Neural crest cell (in vitro differentiated cells): ENCODE data around the gene KCNAB2. TPM values are rescaled to one million over a fixed set of nuclear protein-coding genes. Genes with fewer than 3 reads are reported as not detected.

Source experiments
- DNase-seq: peaks from one replicate; pipeline ENCODE4 v3.0.0; 2021; ENCODE audit warnings: low read depth, mixed read lengths, low spot score
- H3K27ac Mint-ChIP-seq: one replicate; pipeline ENCODE4 v1.8.0; 2021; ENCODE audit warnings: mild to moderate bottlenecking, mixed read lengths; ENCODE audit not compliant: unreplicated experiment
- H3K27me3 Mint-ChIP-seq: 2 replicates; pipeline ENCODE4 v1.8.0; 2021; ENCODE audit warnings: low read depth, mild to moderate bottlenecking, mixed read lengths
- H3K36me3 Mint-ChIP-seq: 2 replicates; pipeline ENCODE4 v1.8.0; 2021; ENCODE audit warnings: low read depth, mild to moderate bottlenecking, mixed read lengths
- H3K4me1 Mint-ChIP-seq: 2 replicates; pipeline ENCODE4 v1.8.0; 2021; ENCODE audit warnings: mixed read lengths
- H3K4me3 Mint-ChIP-seq: one replicate; pipeline ENCODE4 v1.8.0; 2021; ENCODE audit warnings: mild to moderate bottlenecking, mixed read lengths
- H3K9me3 Mint-ChIP-seq: 2 replicates; pipeline ENCODE4 v1.8.0; 2021; ENCODE audit warnings: mixed read lengths
- total RNA-seq: library from RNA; stranded (reverse); gene quantifications from 2 replicates; pipeline ENCODE4 v1.2.1, GENCODE V29; 2021
- TF ChIP-seq, protein P1 (sequence below): fragments of 200-600 bp; sonication (generic); conservative IDR thresholded peaks from 2 replicates; pipeline ENCODE4 v1.5.0; 2021; ENCODE audit warnings: antibody characterized with exemption, mild to moderate bottlenecking

KCNAB2 gene
- total RNA-seq, 1 donor from 2014 or later = 8.3 TPM

DNA sequence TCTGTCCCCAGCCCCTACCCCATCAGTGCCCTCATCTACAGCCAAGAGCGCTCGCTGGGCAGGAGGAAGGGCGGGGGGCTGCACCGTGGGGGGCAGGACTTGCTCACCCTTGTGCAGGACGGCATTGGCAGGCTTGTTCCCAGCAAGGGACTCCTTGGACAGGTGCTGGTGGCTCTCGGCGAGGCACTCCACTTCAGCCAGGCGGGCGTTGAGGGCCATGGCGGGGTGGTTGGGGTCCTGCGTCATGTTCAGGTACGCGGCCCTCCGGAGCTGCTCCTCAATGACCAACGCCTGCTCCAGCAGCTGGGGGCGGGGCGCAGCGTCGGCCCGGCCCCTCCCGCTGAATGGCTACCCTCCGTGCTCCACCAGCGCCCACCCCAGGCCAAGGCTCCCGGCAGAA is 64.0 kb downstream of the KCNAB2 start:
- DNase-seq = no peak
- H3K36me3 Mint-ChIP-seq = no peaks in the 10 kb centered on the region
- H3K27ac Mint-ChIP-seq = no peak overlapping the region
- H3K4me1 Mint-ChIP-seq = no peaks in the 10 kb centered on the region
- peaks cover 9% of the 10 kb centered on the region for H3K27me3 Mint-ChIP-seq
- H3K9me3 Mint-ChIP-seq = no peaks in the 10 kb centered on the region
- TF ChIP-seq, protein P1, sequence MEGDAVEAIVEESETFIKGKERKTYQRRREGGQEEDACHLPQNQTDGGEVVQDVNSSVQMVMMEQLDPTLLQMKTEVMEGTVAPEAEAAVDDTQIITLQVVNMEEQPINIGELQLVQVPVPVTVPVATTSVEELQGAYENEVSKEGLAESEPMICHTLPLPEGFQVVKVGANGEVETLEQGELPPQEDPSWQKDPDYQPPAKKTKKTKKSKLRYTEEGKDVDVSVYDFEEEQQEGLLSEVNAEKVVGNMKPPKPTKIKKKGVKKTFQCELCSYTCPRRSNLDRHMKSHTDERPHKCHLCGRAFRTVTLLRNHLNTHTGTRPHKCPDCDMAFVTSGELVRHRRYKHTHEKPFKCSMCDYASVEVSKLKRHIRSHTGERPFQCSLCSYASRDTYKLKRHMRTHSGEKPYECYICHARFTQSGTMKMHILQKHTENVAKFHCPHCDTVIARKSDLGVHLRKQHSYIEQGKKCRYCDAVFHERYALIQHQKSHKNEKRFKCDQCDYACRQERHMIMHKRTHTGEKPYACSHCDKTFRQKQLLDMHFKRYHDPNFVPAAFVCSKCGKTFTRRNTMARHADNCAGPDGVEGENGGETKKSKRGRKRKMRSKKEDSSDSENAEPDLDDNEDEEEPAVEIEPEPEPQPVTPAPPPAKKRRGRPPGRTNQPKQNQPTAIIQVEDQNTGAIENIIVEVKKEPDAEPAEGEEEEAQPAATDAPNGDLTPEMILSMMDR = no peak
- H3K4me3 Mint-ChIP-seq = no peak overlapping the region

DNA sequence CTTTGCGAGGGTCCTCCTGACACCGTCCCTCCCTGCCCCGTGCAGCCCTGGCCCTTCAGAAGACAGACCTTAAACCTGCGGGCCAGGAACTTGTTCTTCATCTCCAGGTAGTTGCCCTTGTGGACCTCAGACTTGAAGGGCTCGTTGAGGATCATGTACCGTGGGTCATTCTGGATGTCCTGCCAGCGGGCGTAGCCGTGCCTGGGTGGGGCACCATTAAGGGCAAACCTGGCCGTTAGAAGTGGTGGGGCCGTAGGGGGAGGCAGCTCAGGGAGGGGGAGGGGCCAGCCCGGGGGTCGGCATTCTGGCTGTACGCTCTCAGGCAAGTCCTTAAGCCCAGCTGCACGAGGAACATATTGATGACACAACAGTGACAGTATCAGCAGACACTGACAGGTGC is 64.6 kb downstream of the KCNAB2 start:
- no peak overlapping the region for H3K27ac Mint-ChIP-seq
- TF ChIP-seq, protein P1 = no peak
- no peaks in the 10 kb centered on the region for H3K9me3 Mint-ChIP-seq
- no peak for DNase-seq
- H3K36me3 Mint-ChIP-seq = no peaks in the 10 kb centered on the region
- H3K4me3 Mint-ChIP-seq = no peak overlapping the region
- H3K27me3 Mint-ChIP-seq = peaks cover 9% of the 10 kb centered on the region
- no peaks in the 10 kb centered on the region for H3K4me1 Mint-ChIP-seq

DNA sequence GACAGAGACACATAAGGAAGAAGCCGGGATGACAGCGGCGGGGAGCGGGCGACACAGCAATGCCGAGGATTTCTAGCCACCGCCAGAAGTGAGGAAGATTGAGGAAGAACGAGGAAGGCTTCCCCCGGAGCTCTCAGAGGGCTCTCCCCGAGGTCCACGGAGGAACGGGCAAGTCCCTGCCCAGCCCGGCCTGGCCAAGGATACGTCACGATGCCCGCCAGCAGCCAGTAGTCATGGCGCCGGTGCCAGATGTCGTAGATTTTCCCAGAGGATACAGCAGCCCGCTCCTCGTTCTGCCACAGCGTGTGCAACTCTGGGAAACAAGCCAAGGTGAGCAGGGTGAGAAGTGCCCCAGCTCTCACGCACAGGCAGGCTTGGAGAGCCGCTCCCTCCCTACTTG is 65.9 kb downstream of the KCNAB2 start:
- no peak overlapping the region for H3K27ac Mint-ChIP-seq
- peaks cover 17% of the 10 kb centered on the region for H3K27me3 Mint-ChIP-seq
- no peaks in the 10 kb centered on the region for H3K4me1 Mint-ChIP-seq
- no peaks in the 10 kb centered on the region for H3K36me3 Mint-ChIP-seq
- H3K9me3 Mint-ChIP-seq = peaks cover under 1% of the 10 kb centered on the region
- TF ChIP-seq, protein P1 = no peak
- H3K4me3 Mint-ChIP-seq = no peak overlapping the region
- no peak for DNase-seq

DNA sequence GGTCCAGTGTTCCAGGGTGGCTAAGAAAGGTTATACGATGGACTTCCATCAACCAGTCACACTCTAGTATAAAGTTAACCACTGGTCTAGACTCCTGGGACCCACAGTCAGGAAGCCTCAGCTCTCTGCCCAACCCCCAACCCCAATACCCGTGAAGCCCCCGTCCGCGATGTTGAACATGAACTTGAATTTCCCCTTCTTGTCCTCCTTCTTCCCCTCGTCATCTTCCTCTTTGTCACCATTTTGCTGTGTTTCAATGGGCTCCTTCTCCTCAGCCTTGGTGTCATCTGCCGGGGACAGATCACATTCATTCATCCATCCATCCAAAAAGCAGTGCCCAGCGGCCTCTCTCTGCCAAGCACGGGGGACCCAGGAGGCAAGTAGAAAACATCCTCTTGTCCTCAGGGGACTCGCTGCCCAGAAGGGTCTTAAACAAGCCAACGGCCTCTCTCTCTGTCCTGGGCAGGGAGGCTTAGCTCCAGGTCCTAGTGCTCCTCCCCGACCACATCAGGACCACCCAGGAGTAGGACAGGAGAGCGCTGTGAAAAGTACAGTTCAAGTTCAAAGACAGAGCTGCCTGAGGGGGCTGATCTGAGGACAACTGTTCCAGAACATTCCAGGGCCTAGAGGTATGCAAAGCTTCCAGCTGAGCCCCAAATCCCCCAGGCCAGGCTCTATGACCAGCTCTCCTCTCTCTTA is 66.5 kb downstream of the KCNAB2 start:
- Mint-ChIP-seq H3K4me1 (no peaks in the 10 kb centered on the region), H3K27ac (no peak overlapping the region), H3K27me3 (peaks cover 21% of the 10 kb centered on the region), H3K4me3 (no peak overlapping the region), H3K9me3 (peaks cover 6% of the 10 kb centered on the region), H3K36me3 (no peaks in the 10 kb centered on the region)
- TF ChIP-seq, protein P1 = no peak
- DNase-seq = no peak

DNA sequence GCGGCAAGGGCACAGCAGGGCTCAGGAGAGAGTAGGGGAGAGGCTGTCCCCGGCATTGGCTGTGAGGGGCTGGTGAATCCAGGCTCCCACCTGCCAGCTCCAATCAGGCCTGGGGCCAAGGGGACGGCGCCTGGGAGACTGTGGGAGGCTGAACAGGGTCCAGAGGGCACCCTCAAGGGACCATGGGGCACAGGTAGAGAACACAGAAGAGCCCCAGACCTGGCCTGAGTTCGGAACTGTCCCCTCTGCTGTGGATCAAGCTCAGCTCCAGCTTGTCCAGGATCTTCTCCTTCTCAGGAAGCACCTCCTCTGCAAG is 67.0 kb downstream of the KCNAB2 start:
- TF ChIP-seq, protein P1 = no peak
- Mint-ChIP-seq H3K9me3 (peaks cover 7% of the 10 kb centered on the region), H3K36me3 (no peaks in the 10 kb centered on the region), H3K4me3 (no peak overlapping the region), H3K27ac (no peak overlapping the region), H3K4me1 (no peaks in the 10 kb centered on the region), H3K27me3 (peaks cover 21% of the 10 kb centered on the region)
- DNase-seq = no peak
